HCT116 (cell line): ENCODE data around the gene HBM. TPM values are rescaled to one million over a fixed set of nuclear protein-coding genes. Genes with fewer than 3 reads are reported as not detected.

Experiments
- ATAC-seq: fragments of 200-7000 bp; cut with Tn5 transposase; 2 replicates; pipeline ENCODE4 v1.9.1; 2020; ENCODE audit warnings: mild to moderate bottlenecking, moderate library complexity
- BruUV-seq: library from RNA; stranded (reverse); fragments of 400-500 nt; replicated peaks from 2 replicates; lab custom pipeline; 2021; lab: Mats Ljungman, UMichigan
- CTCF ChIA-PET: fragments of 300-600 bp; sonication (Branson Sonifier 250); formaldehyde crosslinking; loops from one replicate; lab custom pipeline; 2021; ENCODE audit warnings: antibody characterized with exemption; lab: Charles Lee
- POLR2A ChIA-PET: fragments of 300-600, 350-600 bp; sonication (Branson Sonifier 250); formaldehyde crosslinking; loops from one replicate; lab custom pipeline; 2021; ENCODE audit warnings: antibody characterized with exemption; lab: Charles Lee
- RAD21 ChIA-PET, 2 experiments: fragments of 300-600 bp; sonication (Branson Sonifier 250); formaldehyde crosslinking; loops; one replicate each; lab custom pipeline; 2023; ENCODE audit warnings: low total read pairs in 2 of 2; ENCODE audit not compliant: uncharacterized antibody in 2 of 2, unreplicated experiment in 2 of 2, low non-redundant PET in 1 of 2; lab: Charles Lee
- DNase-seq: peaks from one replicate; pipeline ENCODE4 v3.0.0-alpha.2; 2010; ENCODE audit warnings: low read depth, low spot score
- H2AFZ ChIP-seq: fragments of 200-600 bp; shearing (Covaris generic), sonication (generic); 2 replicates; pipeline ENCODE4 v1.6.1; 2017; ENCODE audit warnings: low read depth, mixed run types, mixed read lengths, antibody characterized with exemption, low read length; ENCODE audit not compliant: poor library complexity, severe bottlenecking
- H3K27ac ChIP-seq: 2 replicates; pipeline ENCODE4 v1.5.1; 2012; ENCODE audit warnings: low read depth, low read length
- H3K27me3 ChIP-seq: fragments of 200-600 bp; sonication (generic); 2 replicates; pipeline ENCODE4 v1.6.1; 2016; ENCODE audit warnings: mixed run types, low read length, mixed read lengths; ENCODE audit not compliant: insufficient read depth
- H3K36me3 ChIP-seq, 2 experiments: fragments of 200-500 bp in 1 of 2; fragments of 200-600 bp in 1 of 2; sonication (Bioruptor generic) in 1 of 2; sonication (generic) in 1 of 2; 2 replicates each; pipeline versions ENCODE4 v1.5.1 to v1.6.1; 2014 to 2016; ENCODE audit warnings: low read length in 2 of 2, inconsistent platforms in 1 of 2, mixed read lengths in 1 of 2, mixed run types in 1 of 2; ENCODE audit not compliant: insufficient read depth in 2 of 2, control insufficient read depth in 1 of 2
- H3K4me1 ChIP-seq, 2 experiments: fragments of 200-600 bp in 1 of 2; sonication (generic) in 1 of 2; 2 replicates each; pipeline versions ENCODE4 v1.5.1 to v1.6.1; 2012 to 2017; ENCODE audit warnings: low read length in 2 of 2, inconsistent platforms in 1 of 2, mild to moderate bottlenecking in 1 of 2, mixed read lengths in 1 of 2, mixed run types in 1 of 2, moderate library complexity in 1 of 2; ENCODE audit not compliant: insufficient read depth in 2 of 2, control insufficient read depth in 1 of 2
- H3K4me2 ChIP-seq: fragments of 200-600 bp; sonication (generic); 2 replicates; pipeline ENCODE4 v1.6.1; 2017; ENCODE audit warnings: mixed run types, low read length, mixed read lengths
- H3K4me3 ChIP-seq, 2 experiments: fragments of 200-600 bp in 1 of 2; sonication (generic) in 1 of 2; replicated peaks in 1 of 2; 2 replicates each; pipeline ENCODE4 v1.5.1; 2011 to 2016; ENCODE audit warnings: low read length in 2 of 2, control low read depth in 1 of 2, low read depth in 1 of 2, mild to moderate bottlenecking in 1 of 2, mixed read lengths in 1 of 2, mixed run types in 1 of 2
- H3K79me2 ChIP-seq: fragments of 200-600 bp; sonication (generic); 2 replicates; pipeline ENCODE4 v1.6.1; 2017; ENCODE audit warnings: mild to moderate bottlenecking, mixed run types, low read length, moderate library complexity, mixed read lengths; ENCODE audit not compliant: insufficient read depth
- H3K9ac ChIP-seq: fragments of 200-600 bp; sonication (generic); 2 replicates; pipeline ENCODE4 v1.6.1; 2016; ENCODE audit warnings: low read length, mixed read lengths
- H3K9me2 ChIP-seq: fragments of 200-600 bp; sonication (generic), shearing (Covaris generic); 2 replicates; pipeline ENCODE4 v1.6.1; 2017; ENCODE audit warnings: mixed run types, mild to moderate bottlenecking, moderate library complexity; ENCODE audit not compliant: insufficient read depth
- H3K9me3 ChIP-seq, 2 experiments: fragments of 200-500 bp in 1 of 2; fragments of 200-600 bp in 1 of 2; sonication (Bioruptor generic) in 1 of 2; sonication (generic) in 1 of 2; 2 replicates each; pipeline ENCODE4 v1.6.1; 2014 to 2017; ENCODE audit warnings: low read length in 2 of 2, mixed read lengths in 2 of 2, inconsistent platforms in 1 of 2, low read depth in 1 of 2, mild to moderate bottlenecking in 1 of 2, mixed run types in 1 of 2, moderate library complexity in 1 of 2; ENCODE audit not compliant: control insufficient read depth in 1 of 2, insufficient read depth in 1 of 2
- H4K20me1 ChIP-seq: fragments of 200-600 bp; sonication (generic), shearing (Covaris generic); 2 replicates; pipeline ENCODE4 v1.6.1; 2017; ENCODE audit warnings: mixed run types, mild to moderate bottlenecking, moderate library complexity; ENCODE audit not compliant: insufficient read depth
- CEBPB ChIP-seq: IDR thresholded peaks from 2 replicates; pipeline ENCODE4 v1.6.1; 2012; ENCODE audit warnings: low read depth
- EGR1 ChIP-seq: IDR thresholded peaks from 2 replicates; pipeline ENCODE4 v1.6.1; 2012; ENCODE audit warnings: low read depth
- EZH2phosphoT487 ChIP-seq: fragments of 200-600 bp; IDR thresholded peaks from 2 replicates; pipeline ENCODE4 v1.6.1; 2018; ENCODE audit warnings: antibody characterized with exemption, borderline replicate concordance
- RAD21 ChIP-seq: IDR thresholded peaks from 2 replicates; pipeline ENCODE4 v1.6.1; 2012; ENCODE audit warnings: low read depth, mild to moderate bottlenecking
- REST ChIP-seq: IDR thresholded peaks from 2 replicates; pipeline ENCODE4 v1.6.1; 2012; ENCODE audit warnings: low read depth
- SIN3A ChIP-seq: IDR thresholded peaks from 2 replicates; pipeline ENCODE4 v1.6.1; 2012; ENCODE audit warnings: low read depth
- SRF ChIP-seq: IDR thresholded peaks from 2 replicates; pipeline ENCODE4 v1.6.1; 2012; ENCODE audit warnings: low read depth
- ZBTB33 ChIP-seq: IDR thresholded peaks from 2 replicates; pipeline ENCODE4 v1.6.1; 2011; ENCODE audit warnings: mild to moderate bottlenecking, low read length, moderate library complexity; ENCODE audit not compliant: insufficient replicate concordance; ENCODE audit errors: extremely low read depth
- intact Hi-C: fragments of 100-400 bp; cut with micrococcal nuclease; formaldehyde crosslinking; loops from 2 replicates; pipeline ENCODE4 v1.10.0; 2022
- total RNA-seq: library from RNA; stranded (reverse); gene quantifications from one replicate; pipeline ENCODE4 v1.2.1, GENCODE V29; 2021; ENCODE audit not compliant: unreplicated experiment

Gene HBM
- total RNA-seq, 1 experiment from 2014 or later: not detected

DNA sequence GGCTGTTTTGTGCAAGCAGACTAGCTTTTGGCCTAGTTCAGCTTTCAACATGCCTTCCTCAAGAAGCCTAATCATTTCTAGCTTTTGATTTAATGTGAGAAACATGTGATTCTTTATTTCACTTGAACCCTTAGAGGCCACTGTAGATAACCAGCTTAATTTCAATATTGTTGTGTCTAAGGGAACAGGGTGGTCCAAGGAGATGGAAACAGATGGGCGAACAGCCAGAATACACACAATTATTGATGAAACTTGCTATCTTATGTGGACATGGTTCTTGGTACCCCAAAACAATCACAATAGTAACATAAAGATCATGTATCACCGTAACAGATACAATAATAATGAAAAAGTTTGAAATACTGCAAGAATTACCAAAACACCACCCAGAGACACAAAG lies 32.1 kb upstream of the HBM start:
- H3K4me3 ChIP-seq: no peak overlapping the region
- H3K9me2 ChIP-seq: no peaks in the 10 kb centered on the region
- H3K4me2 ChIP-seq: no peak overlapping the region
- intact Hi-C loops: no loop called here
- BruUV-seq: TSS peak; percentile 26
- no peaks in the 10 kb centered on the region for H4K20me1 ChIP-seq
- no peak overlapping the region for H2AFZ ChIP-seq
- no peak overlapping the region for H3K27ac ChIP-seq
- no peaks in the 10 kb centered on the region for H3K9me3 ChIP-seq
- no peak for TF ChIP-seq SIN3A
- TF ChIP-seq SRF: no peak
- TF ChIP-seq EZH2phosphoT487: no peak
- TF ChIP-seq EGR1: no peak
- TF ChIP-seq CEBPB: no peak
- TF ChIP-seq RAD21: no peak
- TF ChIP-seq REST: no peak
- TF ChIP-seq ZBTB33: no peak
- H3K36me3 ChIP-seq: no peaks in the 10 kb centered on the region
- peaks cover 67% of the 10 kb centered on the region for H3K79me2 ChIP-seq
- ChIA-PET CTCF (no interaction called here), RAD21 (no interaction called here), POLR2A (interaction anchor here (0.6 kb wide), 1 partner anchor 206 kb away, joined by 4 read pairs; no protein-coding TSS in a partner anchor)
- H3K4me1 ChIP-seq: no peaks in the 10 kb centered on the region; a peak in 1 of 4 replicates
- H3K9ac ChIP-seq: no peak overlapping the region
- H3K27me3 ChIP-seq: no peaks in the 10 kb centered on the region
- DNase-seq (no peak), ATAC-seq (no peak)
